GM12891 (cell line): ENCODE results near the gene MACO1.
"Not testable (repeated sequence)": the region's sequence is repeated elsewhere in the genome, so short reads cannot be mapped to it uniquely, and the experiment has no call there.

ENCODE experiments used
- PAX5 ChIP-seq: IDR thresholded peaks from 2 replicates; pipeline ENCODE4 v1.6.1; 2011; ENCODE audit warnings: low read length, moderate library complexity, mild to moderate bottlenecking; ENCODE audit not compliant: insufficient read depth, severe bottlenecking
- POLR2A ChIP-seq: IDR thresholded peaks from 2 replicates; pipeline ENCODE4 v1.6.1; 2011; ENCODE audit warnings: low read depth, low read length, control low read depth
- POLR2AphosphoS5 ChIP-seq: IDR thresholded peaks from 2 replicates; pipeline ENCODE4 v1.6.1; 2011; ENCODE audit warnings: low read depth, low read length, control low read depth
- SPI1 ChIP-seq: IDR thresholded peaks from 2 replicates; pipeline ENCODE4 v1.6.1; 2011; ENCODE audit warnings: low read depth, low read length, control low read depth
- TAF1 ChIP-seq: IDR thresholded peaks from 2 replicates; pipeline ENCODE4 v1.6.1; 2011; ENCODE audit warnings: low read depth, low read length, control low read depth

DNA sequence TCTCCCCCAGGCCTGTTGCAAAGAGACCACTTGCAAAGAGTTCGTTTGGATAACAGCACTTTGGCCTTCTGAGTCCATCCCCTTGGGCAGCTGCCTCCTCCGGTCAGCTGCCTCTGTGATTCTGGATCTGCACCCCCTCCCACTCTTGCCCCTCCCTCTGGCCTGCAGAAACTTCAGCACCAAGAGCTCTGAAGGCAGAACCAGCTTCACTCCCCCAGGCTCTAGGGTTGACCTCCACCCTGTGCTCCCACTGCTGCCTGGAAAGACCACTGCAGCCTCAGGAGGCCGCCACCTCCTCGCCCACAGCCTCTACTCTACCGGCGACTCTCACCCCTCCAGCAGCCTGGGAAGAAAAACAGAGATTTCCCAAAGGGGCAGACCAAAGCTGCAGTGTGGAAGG lies 16.5 kb upstream of the MACO1 start:
- TF ChIP-seq POLR2A, POLR2AphosphoS5, TAF1, PAX5, SPI1: not testable (repeated sequence)
